ENCODE data around the gene SLC24A1. TPM values are rescaled to one million over a fixed set of nuclear protein-coding genes. Genes with fewer than 3 reads are reported as not detected.

Gene SLC24A1
- total and polyA plus RNA-seq, 12 donors, result 3.3 to 15.8 (median 8.9) TPM

GRCh38 chr15:65639509-65639908 lies 17.8 kb downstream of the SLC24A1 start:
- Histone ChIP-seq H3K27ac (no peak overlapping the region), H3K4me1 (replicated peaks in 1 of 2) (peaks cover 0 to 8% of the 10 kb centered on the region in 2 donors), H3K9me3 (replicated peaks in 1 of 3) (no peaks in the 10 kb centered on the region), H3K36me3 (replicated peaks in 1 of 2) (no peaks in the 10 kb centered on the region), H3K4me3 (no peak overlapping the region), H3K27me3 (no peaks in the 10 kb centered on the region)
- 39 to 63% (median 55%) methylated on average over 6 of the region's 6 CpGs for WGBS, 4 donors
- peak in 1 of 7 donors; percentile 19 for DNase-seq
- intact Hi-C loops (cut with DNase I), result loop anchor here in 1 of 2 donors (5.0 kb wide), 1 partner anchor 218 kb away; no protein-coding TSS in a partner anchor
- TF ChIP-seq POLR2A (IDR thresholded peaks at IDR 0.05) (no peak), CTCF (IDR thresholded peaks at IDR 0.05) (no peak)

GRCh38 chr15:65641768-65642475 lies 20.2 kb downstream of the SLC24A1 start:
- Histone ChIP-seq H3K9me3 (replicated peaks in 1 of 3) (no peaks in the 10 kb centered on the region), H3K27ac (peak overlapping the region in 1 of 5 donors; percentile 2), H3K36me3 (replicated peaks in 1 of 2) (no peaks in the 10 kb centered on the region), H3K4me1 (replicated peaks in 1 of 2) (peaks cover 0 to 8% of the 10 kb centered on the region in 2 donors), H3K4me3 (no peak overlapping the region), H3K27me3 (no peaks in the 10 kb centered on the region)
- intact Hi-C loops (cut with DNase I), result no loop called here
- TF ChIP-seq CTCF (IDR thresholded peaks at IDR 0.05), result no peak
- no peak for TF ChIP-seq POLR2A (IDR thresholded peaks at IDR 0.05)
- 61 to 82% (median 65%) methylated on average over 3 to 6 of the region's 6 CpGs for WGBS, 4 donors
- DNase-seq, result no peak

GRCh38 chr15:65642594-65642993 lies 20.9 kb downstream of the SLC24A1 start:
- no peak for DNase-seq
- H3K9me3 ChIP-seq (replicated peaks in 1 of 3), result no peaks in the 10 kb centered on the region
- H3K27me3 ChIP-seq, result no peaks in the 10 kb centered on the region
- H3K4me3 ChIP-seq, result no peak overlapping the region
- 72 to 85% (median 77%) methylated on average over 5 to 6 of the region's 6 CpGs for WGBS, 4 donors
- peak overlapping the region in 1 of 5 donors; percentile 2 for H3K27ac ChIP-seq
- intact Hi-C loops (cut with DNase I), result no loop called here
- no peaks in the 10 kb centered on the region for H3K36me3 ChIP-seq (replicated peaks in 1 of 2)
- H3K4me1 ChIP-seq (replicated peaks in 1 of 2), result peaks cover 0 to 8% of the 10 kb centered on the region in 2 donors
- TF ChIP-seq CTCF (IDR thresholded peaks at IDR 0.05) (no peak), POLR2A (IDR thresholded peaks at IDR 0.05) (no peak)

- WGBS, 4 donors, result 82 to 98% (median 96%) methylated on average over 4 of the region's 4 CpGs
- Histone ChIP-seq H3K27ac (no peak overlapping the region), H3K4me3 (no peak overlapping the region), H3K9me3 (replicated peaks in 1 of 3) (no peaks in the 10 kb centered on the region), H3K27me3 (no peaks in the 10 kb centered on the region), H3K4me1 (replicated peaks in 1 of 2) (no peaks in the 10 kb centered on the region), H3K36me3 (replicated peaks in 1 of 2) (no peaks in the 10 kb centered on the region)
- no peak for DNase-seq
- intact Hi-C loops (cut with DNase I), result no loop called here
- no peak for TF ChIP-seq POLR2A (IDR thresholded peaks at IDR 0.05)
- TF ChIP-seq CTCF (IDR thresholded peaks at IDR 0.05), result no peak
Observed at GRCh38 chr15:65644282-65644681, 22.5 kb downstream of the SLC24A1 start.

Data from adrenal gland (tissue), 12 donors.